ENCODE data around the gene NDUFAF2. TPM values are rescaled to one million over a fixed set of nuclear protein-coding genes. Genes with fewer than 3 reads are reported as not detected.

The NDUFAF2 gene
- total and polyA plus RNA-seq, 4 donors, result 12.2 to 68.8 (median 29.8) TPM

GRCh38 chr5:61002611-61003355 lies 57.8 kb downstream of the NDUFAF2 start:
- TF ChIP-seq CTCF (IDR thresholded peaks at IDR 0.05; ENCODE audit: control extremely low read depth, extremely low read depth), result no peak
- Histone ChIP-seq H3K36me3 (ENCODE audit: control insufficient read depth in 4 of 4, insufficient read depth in 4 of 4, low read length in 4 of 4) (no peaks in the 10 kb centered on the region), H3K27me3 (ENCODE audit: control insufficient read depth in 3 of 3, insufficient read depth in 3 of 3, low read length in 2 of 3) (no peaks in the 10 kb centered on the region), H3K4me1 (ENCODE audit: control insufficient read depth in 5 of 5, insufficient read depth in 5 of 5, low read length in 5 of 5) (peaks cover 0 to 2% (median 0%) of the 10 kb centered on the region in 5 donors), H3K9me3 (ENCODE audit: control insufficient read depth in 4 of 4, insufficient read depth in 3 of 4, low read length in 3 of 4) (no peaks in the 10 kb centered on the region), H3K9ac (ENCODE audit: insufficient read depth in 1 of 2, low read length in 2 of 2) (no peak overlapping the region), H3K27ac (ENCODE audit: low read depth in 1 of 2, low read length in 1 of 2) (no peak overlapping the region), H3K4me3 (no peak overlapping the region)
- ATAC-seq (ENCODE audit: insufficient read depth, low FRiP score), result no peak
- no peak for DNase-seq
- WGBS, 2 donors, result 63 to 72% methylated on average over 4 of the region's 4 CpGs

GRCh38 chr5:61004448-61004847 lies 59.4 kb downstream of the NDUFAF2 start:
- Histone ChIP-seq H3K27me3 (ENCODE audit: control insufficient read depth in 3 of 3, insufficient read depth in 3 of 3, low read length in 2 of 3) (no peaks in the 10 kb centered on the region), H3K36me3 (ENCODE audit: control insufficient read depth in 4 of 4, insufficient read depth in 4 of 4, low read length in 4 of 4) (no peaks in the 10 kb centered on the region), H3K4me1 (ENCODE audit: control insufficient read depth in 5 of 5, insufficient read depth in 5 of 5, low read length in 5 of 5) (peaks cover 0 to 2% (median 0%) of the 10 kb centered on the region in 5 donors), H3K9me3 (ENCODE audit: control insufficient read depth in 4 of 4, insufficient read depth in 3 of 4, low read length in 3 of 4) (no peaks in the 10 kb centered on the region), H3K4me3 (no peak overlapping the region), H3K27ac (ENCODE audit: low read depth in 1 of 2, low read length in 1 of 2) (no peak overlapping the region), H3K9ac (ENCODE audit: insufficient read depth in 1 of 2, low read length in 2 of 2) (no peak overlapping the region)
- DNase-seq, result no peak
- TF ChIP-seq CTCF (IDR thresholded peaks at IDR 0.05; ENCODE audit: control extremely low read depth, extremely low read depth), result no peak
- no peak for ATAC-seq (ENCODE audit: insufficient read depth, low FRiP score)

- no peak for TF ChIP-seq CTCF (IDR thresholded peaks at IDR 0.05; ENCODE audit: control extremely low read depth, extremely low read depth)
- no peaks in the 10 kb centered on the region for H3K9me3 ChIP-seq (ENCODE audit: control insufficient read depth in 4 of 4, insufficient read depth in 3 of 4, low read length in 3 of 4)
- H3K4me1 ChIP-seq (ENCODE audit: control insufficient read depth in 5 of 5, insufficient read depth in 5 of 5, low read length in 5 of 5), result peaks cover 0 to 3% (median 0%) of the 10 kb centered on the region in 5 donors
- no peak overlapping the region for H3K9ac ChIP-seq (ENCODE audit: insufficient read depth in 1 of 2, low read length in 2 of 2)
- no peak overlapping the region for H3K27ac ChIP-seq (ENCODE audit: low read depth in 1 of 2, low read length in 1 of 2)
- no peaks in the 10 kb centered on the region for H3K27me3 ChIP-seq (ENCODE audit: control insufficient read depth in 3 of 3, insufficient read depth in 3 of 3, low read length in 2 of 3)
- no peak for DNase-seq
- no peak for ATAC-seq (ENCODE audit: insufficient read depth, low FRiP score)
- H3K36me3 ChIP-seq (ENCODE audit: control insufficient read depth in 4 of 4, insufficient read depth in 4 of 4, low read length in 4 of 4), result no peaks in the 10 kb centered on the region
- H3K4me3 ChIP-seq, result no peak overlapping the region
These were observed 64.9 kb downstream of the NDUFAF2 start for GRCh38 chr5:61009907-61010306.

Measured in lung (tissue), 12 donors.